Thoracic aorta (tissue), 2 donors: ENCODE data around the gene SOX2. TPM values are rescaled to one million over a fixed set of nuclear protein-coding genes. Genes with fewer than 3 reads are reported as not detected.

Experiments used
- ATAC-seq: fragments of 150-250 bp; one replicate; pipeline ENCODE4 v1.8.0; 2017; ENCODE audit warnings: low read depth; ENCODE audit not compliant: insufficient number of reproducible peaks, low FRiP score
- DNase-seq: peaks from one replicate; pipeline ENCODE4 v3.0.0-alpha.2; 2020; ENCODE audit warnings: low spot score
- H3K27ac ChIP-seq, 2 donors: fragments of 200-600 bp; sonication (generic); 1 replicate in 1 of 2; 2 replicates in 1 of 2; pipeline ENCODE4 v1.5.1; 2016; ENCODE audit warnings: mild to moderate bottlenecking in 2 of 2, moderate library complexity in 2 of 2
- H3K27me3 ChIP-seq: fragments of 200-600 bp; sonication (generic); replicated peaks from 2 replicates; pipeline ENCODE4 v1.6.0; 2016; ENCODE audit warnings: mild to moderate bottlenecking; ENCODE audit not compliant: insufficient read depth
- H3K36me3 ChIP-seq: fragments of 200-600 bp; sonication (generic); one replicate; pipeline ENCODE4 v1.5.1; 2016
- H3K4me1 ChIP-seq, 2 donors: fragments of 200-600 bp; sonication (generic); 1 replicate in 1 of 2; 2 replicates in 1 of 2; pipeline versions ENCODE4 v1.5.1 to v1.6.0; 2016; ENCODE audit warnings: low read depth in 2 of 2, mild to moderate bottlenecking in 1 of 2; ENCODE audit not compliant: control insufficient read depth in 1 of 2
- H3K4me3 ChIP-seq: fragments of 200-600 bp; sonication (generic); 2 replicates; pipeline ENCODE4 v1.5.1; 2016; ENCODE audit warnings: mild to moderate bottlenecking
- H3K9me3 ChIP-seq: fragments of 200-600 bp; sonication (generic); 2 replicates; pipeline ENCODE4 v1.5.1; 2016
- CTCF ChIP-seq: fragments of 200-600 bp; sonication (generic); IDR thresholded peaks from one replicate; pipeline ENCODE4 v1.5.1; 2019; ENCODE audit warnings: antibody characterized with exemption
- total RNA-seq, 2 donors: library from RNA; depleted of rRNA; stranded (reverse); fragments of >200 nt; gene quantifications; one replicate each; pipeline versions ENCODE4 v1.1.0 to v1.2.3, GENCODE V29; 2016

The SOX2 gene
- under 1 TPM in 1 of 2 donors, not detected in 1; 0.35 TPM for total RNA-seq

GRCh38 chr3:181711325-181712135 lies at the start of gene SOX2:
SOX2 (plus strand) TSS chr3:181711925; CDS start chr3:181712361, 436 bp downstream.
- TF ChIP-seq CTCF: no peak
- DNase-seq: no peak
- peak within 1 kb of the TSS in 1 of 2 donors; percentile 36 for H3K27ac ChIP-seq
- H3K27me3 ChIP-seq: peaks cover 58% of the 10 kb centered on the region
- no peak for ATAC-seq
- peak within 1 kb of the TSS; percentile 62 for H3K4me3 ChIP-seq
- peaks cover 7 to 29% of the 10 kb centered on the region in 2 donors for H3K4me1 ChIP-seq
- no peaks in the 10 kb centered on the region for H3K9me3 ChIP-seq
- no peaks in the 10 kb centered on the region for H3K36me3 ChIP-seq

- no peak for ATAC-seq
- no peaks in the 10 kb centered on the region for H3K9me3 ChIP-seq
- no peak for TF ChIP-seq CTCF
- DNase-seq: no peak
- H3K36me3 ChIP-seq: no peaks in the 10 kb centered on the region
- H3K27me3 ChIP-seq: no peaks in the 10 kb centered on the region
- no peak overlapping the region for H3K4me3 ChIP-seq
- no peaks in the 10 kb centered on the region for H3K4me1 ChIP-seq
- no peak overlapping the region for H3K27ac ChIP-seq
These were observed 28.2 kb upstream of the SOX2 start for GRCh38 chr3:181683563-181683962.

GRCh38 chr3:181687190-181687589 lies 24.5 kb upstream of the SOX2 start:
- Histone ChIP-seq H3K27me3 (no peaks in the 10 kb centered on the region), H3K9me3 (no peaks in the 10 kb centered on the region), H3K4me1 (no peaks in the 10 kb centered on the region), H3K27ac (no peak overlapping the region), H3K4me3 (no peak overlapping the region), H3K36me3 (no peaks in the 10 kb centered on the region)
- ATAC-seq: no peak
- no peak for DNase-seq
- no peak for TF ChIP-seq CTCF

- H3K4me3 ChIP-seq: no peak overlapping the region
These were observed 24.0 kb upstream of the SOX2 start for GRCh38 chr3:181687731-181688130.

GRCh38 chr3:181689546-181689945 lies 22.2 kb upstream of the SOX2 start:
- Histone ChIP-seq H3K27me3 (no peaks in the 10 kb centered on the region), H3K9me3 (no peaks in the 10 kb centered on the region), H3K4me3 (no peak overlapping the region), H3K27ac (no peak overlapping the region), H3K4me1 (no peaks in the 10 kb centered on the region), H3K36me3 (no peaks in the 10 kb centered on the region)
- ATAC-seq (no peak), DNase-seq (no peak)
- TF ChIP-seq CTCF: no peak

More at GRCh38 chr3:181687731-181688130, 24.0 kb upstream of the SOX2 start:
- H3K9me3 ChIP-seq: no peaks in the 10 kb centered on the region
- no peaks in the 10 kb centered on the region for H3K27me3 ChIP-seq
- TF ChIP-seq CTCF: no peak
- no peak overlapping the region for H3K27ac ChIP-seq
- no peak for ATAC-seq
- H3K36me3 ChIP-seq: no peaks in the 10 kb centered on the region
- DNase-seq: no peak
- H3K4me1 ChIP-seq: no peaks in the 10 kb centered on the region
